OCI-LY7 (cell line): ENCODE data around the gene TSPAN10. TPM values are rescaled to one million over a fixed set of nuclear protein-coding genes. Genes with fewer than 3 reads are reported as not detected.

Source experiments
- BruUV-seq: library from RNA; stranded (reverse); fragments of 400-500 nt; replicated peaks from 2 replicates; lab custom pipeline; 2021; lab: Mats Ljungman, UMichigan
- CTCF ChIA-PET: fragments of 300-600 bp; sonication (Branson Sonifier 250); formaldehyde crosslinking; loops from one replicate; lab custom pipeline; 2022; ENCODE audit warnings: antibody characterized with exemption; ENCODE audit not compliant: unreplicated experiment; lab: Charles Lee
- POLR2A ChIA-PET: fragments of 300-600 bp; sonication (Branson Sonifier 250); formaldehyde crosslinking; loops from one replicate; lab custom pipeline; 2022; ENCODE audit warnings: antibody characterized with exemption; lab: Charles Lee
- DNase-seq: peaks from one replicate; pipeline ENCODE4 v3.0.0-alpha.2; 2015; ENCODE audit warnings: low spot score
- H2AFZ ChIP-seq: fragments of 200-600 bp; sonication (generic), shearing (Covaris generic); 2 replicates; pipeline ENCODE4 v1.6.1; 2014; ENCODE audit warnings: mild to moderate bottlenecking, antibody characterized with exemption, low read length, moderate library complexity
- H3K27ac ChIP-seq: fragments of 200-600 bp; sonication (generic); 2 replicates; pipeline ENCODE4 v1.5.1; 2014; ENCODE audit warnings: mixed run types, low read depth, mild to moderate bottlenecking, moderate library complexity, low read length, inconsistent platforms; ENCODE audit not compliant: poor library complexity, severe bottlenecking
- H3K36me3 ChIP-seq: fragments of 200-600 bp; sonication (generic); 2 replicates; pipeline ENCODE4 v1.6.1; 2014; ENCODE audit warnings: mild to moderate bottlenecking, antibody characterized with exemption, low read length, moderate library complexity, mixed read lengths; ENCODE audit not compliant: insufficient read depth
- H3K4me1 ChIP-seq: fragments of 200-600 bp; sonication (generic); 2 replicates; pipeline ENCODE4 v1.5.1; 2014; ENCODE audit warnings: mild to moderate bottlenecking, low read length; ENCODE audit not compliant: insufficient read depth, poor library complexity, severe bottlenecking
- H3K4me2 ChIP-seq: fragments of 200-600 bp; sonication (generic); 2 replicates; pipeline ENCODE4 v1.6.1; 2014; ENCODE audit warnings: mild to moderate bottlenecking, low read length
- H3K4me3 ChIP-seq: fragments of 200-600 bp; sonication (generic); 2 replicates; pipeline ENCODE4 v1.5.1; 2014; ENCODE audit warnings: mild to moderate bottlenecking, low read depth, low read length; ENCODE audit not compliant: poor library complexity, severe bottlenecking
- H3K79me2 ChIP-seq: fragments of 200-600 bp; sonication (generic); 2 replicates; pipeline ENCODE4 v1.6.1; 2016; ENCODE audit warnings: low read depth, mild to moderate bottlenecking, low read length, moderate library complexity, mixed read lengths; ENCODE audit not compliant: insufficient read depth
- H3K9me2 ChIP-seq: fragments of 200-600 bp; sonication (generic); 2 replicates; pipeline ENCODE4 v1.6.1; 2016; ENCODE audit warnings: mild to moderate bottlenecking, low read length, mixed read lengths; ENCODE audit not compliant: insufficient read depth
- H3K9me3 ChIP-seq: fragments of 200-600 bp; sonication (generic); 2 replicates; pipeline ENCODE4 v1.6.1; 2014; ENCODE audit warnings: mild to moderate bottlenecking, mixed run types, low read length, mixed read lengths
- H4K20me1 ChIP-seq: fragments of 200-600 bp; sonication (generic); 2 replicates; pipeline ENCODE4 v1.6.1; 2014; ENCODE audit warnings: mild to moderate bottlenecking, antibody characterized with exemption, low read length, moderate library complexity, mixed read lengths; ENCODE audit not compliant: insufficient read depth
- CTCF ChIP-seq: fragments of 200-600 bp; sonication (generic); conservative IDR thresholded peaks from 2 replicates; pipeline ENCODE4 v1.5.1; 2014; ENCODE audit warnings: mild to moderate bottlenecking, antibody characterized with exemption, low read length, moderate library complexity, mixed read lengths
- EZH2phosphoT487 ChIP-seq: fragments of 200-600 bp; sonication (generic); IDR thresholded peaks from 2 replicates; pipeline ENCODE4 v1.6.1; 2018; ENCODE audit warnings: low read depth, borderline replicate concordance, mild to moderate bottlenecking, mixed run types, antibody characterized with exemption, low read length, moderate library complexity, mixed read lengths
- intact Hi-C: fragments of 100-400 bp; cut with micrococcal nuclease; formaldehyde crosslinking; loops from one replicate; pipeline ENCODE4 v1.10.0; 2022; ENCODE audit not compliant: unreplicated experiment
- total RNA-seq, 2 experiments: library from RNA; depleted of rRNA in 1 of 2; stranded (reverse); fragments of >200 nt in 1 of 2; shearing (Covaris generic) in 1 of 2; gene quantifications; 2 replicates each; pipeline ENCODE4 v1.2.3, GENCODE V29; 2014 to 2022

The TSPAN10 gene
- total RNA-seq, 2 experiments from 2014 or later = 0.95 to 2.4 TPM

- H3K36me3 ChIP-seq = peaks cover 33% of the 10 kb centered on the region
- BruUV-seq = no TSS peak
- H3K9me3 ChIP-seq = no peaks in the 10 kb centered on the region
- peaks cover 23% of the 10 kb centered on the region for H3K4me1 ChIP-seq
- peaks cover 5% of the 10 kb centered on the region; the same call in 1 of the 2 replicates for H4K20me1 ChIP-seq
- peaks cover 43% of the 10 kb centered on the region for H3K79me2 ChIP-seq
- H3K27ac ChIP-seq = peak overlapping the region; percentile 29
- ChIA-PET POLR2A (interaction anchor here (0.6 to 1.7 kb wide), 5 partner anchors 14 to 30 kb away, joined by 3 to 12 read pairs (median 6); partner anchors contain the start of genes CCDC137, MRPL12 and OXLD1), CTCF (interaction anchor here (0.6 kb wide), 1 partner anchor 7 kb away, joined by 3 read pairs; no protein-coding TSS in a partner anchor)
- intact Hi-C loops = loop anchor here (1.0 to 5.0 kb wide), 4 partner anchors 15 to 415 kb away; partner anchors contain the start of genes FASN and MRPL12
- H3K4me3 ChIP-seq = peak overlapping the region; percentile 78
- peak overlapping the region; percentile 93 for H3K4me2 ChIP-seq
- H3K9me2 ChIP-seq = no peaks in the 10 kb centered on the region
- TF ChIP-seq EZH2phosphoT487 (no peak), CTCF (no peak)
- H2AFZ ChIP-seq = peak overlapping the region; percentile 24; the same call in 1 of the 2 replicates
- DNase-seq = no peak
Observed at GRCh38 chr17:81682565-81683207, 45.7 kb downstream of the TSPAN10 start.

- no peak for TF ChIP-seq EZH2phosphoT487
- TF ChIP-seq CTCF = no peak
- H3K9me2 ChIP-seq = no peaks in the 10 kb centered on the region
- peak overlapping the region; percentile 93 for H3K4me2 ChIP-seq
- intact Hi-C loops = loop anchor here (1.0 to 5.0 kb wide), 4 partner anchors 16 to 414 kb away; partner anchors contain the start of genes FASN and MRPL12
- peak overlapping the region; percentile 78 for H3K4me3 ChIP-seq
- peaks cover 5% of the 10 kb centered on the region; the same call in 1 of the 2 replicates for H4K20me1 ChIP-seq
- H3K79me2 ChIP-seq = peaks cover 43% of the 10 kb centered on the region
- CTCF ChIA-PET = interaction anchor here (0.6 to 0.7 kb wide), 2 partner anchors 8 to 51 kb away, joined by 3 to 4 read pairs; no protein-coding TSS in a partner anchor
- H2AFZ ChIP-seq = peak overlapping the region; percentile 24; the same call in 1 of the 2 replicates
- POLR2A ChIA-PET = interaction anchor here (0.6 to 1.7 kb wide), 6 partner anchors 15 to 165 kb away, joined by 3 to 12 read pairs (median 6); partner anchors contain the start of genes CCDC137, MRPL12 and OXLD1
- DNase-seq = no peak
- peak overlapping the region; percentile 29 for H3K27ac ChIP-seq
- peaks cover 23% of the 10 kb centered on the region for H3K4me1 ChIP-seq
- BruUV-seq = no TSS peak
- H3K36me3 ChIP-seq = peaks cover 38% of the 10 kb centered on the region
- no peaks in the 10 kb centered on the region for H3K9me3 ChIP-seq
Observed at GRCh38 chr17:81683208-81683583, 46.2 kb downstream of the TSPAN10 start.
